ENCODE results near the gene DNAJA3.

GRCh38 chr16:4401094-4401501, 24.6 kb upstream of the DNAJA3 start:
- TF ChIP-seq CTCF (IDR thresholded peaks at IDR 0.05) = no peak
- no peak for TF ChIP-seq POLR2A (IDR thresholded peaks at IDR 0.05)

Measured in right lobe of liver (tissue), 4 donors.